HG02588 (cell line): ENCODE data around the gene RESF1.
"Not testable (repeated sequence)": the region's sequence is repeated elsewhere in the genome, so short reads cannot be mapped to it uniquely, and the experiment has no call there.

Source experiments
- ATAC-seq: cut with Tn5 transposase; IDR thresholded peaks from one replicate; pipeline ENCODE4 v1.9.1; 2021; ENCODE audit warnings: mild to moderate bottlenecking, moderate library complexity; ENCODE audit not compliant: unreplicated experiment

The RESF1 gene, protein sequence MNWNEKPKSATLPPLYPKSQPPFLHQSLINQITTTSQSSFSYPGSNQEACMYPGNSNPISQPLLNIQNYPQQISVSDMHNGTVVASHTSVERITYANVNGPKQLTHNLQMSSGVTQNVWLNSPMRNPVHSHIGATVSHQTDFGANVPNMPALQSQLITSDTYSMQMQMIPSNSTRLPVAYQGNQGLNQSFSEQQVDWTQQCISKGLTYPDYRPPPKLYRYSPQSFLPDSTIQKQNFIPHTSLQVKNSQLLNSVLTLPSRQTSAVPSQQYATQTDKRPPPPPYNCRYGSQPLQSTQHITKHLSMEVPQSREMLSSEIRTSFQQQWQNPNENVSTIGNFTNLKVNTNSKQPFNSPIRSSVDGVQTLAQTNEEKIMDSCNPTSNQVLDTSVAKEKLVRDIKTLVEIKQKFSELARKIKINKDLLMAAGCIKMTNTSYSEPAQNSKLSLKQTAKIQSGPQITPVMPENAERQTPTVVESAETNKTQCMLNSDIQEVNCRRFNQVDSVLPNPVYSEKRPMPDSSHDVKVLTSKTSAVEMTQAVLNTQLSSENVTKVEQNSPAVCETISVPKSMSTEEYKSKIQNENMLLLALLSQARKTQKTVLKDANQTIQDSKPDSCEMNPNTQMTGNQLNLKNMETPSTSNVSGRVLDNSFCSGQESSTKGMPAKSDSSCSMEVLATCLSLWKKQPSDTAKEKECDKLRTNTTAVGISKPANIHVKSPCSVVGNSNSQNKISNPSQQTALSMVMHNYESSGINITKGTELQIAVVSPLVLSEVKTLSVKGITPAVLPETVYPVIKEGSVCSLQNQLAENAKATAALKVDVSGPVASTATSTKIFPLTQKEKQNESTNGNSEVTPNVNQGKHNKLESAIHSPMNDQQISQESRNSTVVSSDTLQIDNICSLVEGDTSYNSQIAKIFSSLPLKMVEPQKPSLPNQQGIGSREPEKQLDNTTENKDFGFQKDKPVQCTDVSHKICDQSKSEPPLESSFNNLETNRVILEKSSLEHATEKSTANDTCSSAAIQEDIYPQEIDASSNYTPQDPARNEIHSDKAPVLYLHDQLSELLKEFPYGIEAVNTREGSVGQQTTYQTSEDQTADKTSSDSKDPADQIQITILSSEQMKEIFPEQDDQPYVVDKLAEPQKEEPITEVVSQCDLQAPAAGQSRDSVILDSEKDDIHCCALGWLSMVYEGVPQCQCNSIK (N-terminal part only)

DNA sequence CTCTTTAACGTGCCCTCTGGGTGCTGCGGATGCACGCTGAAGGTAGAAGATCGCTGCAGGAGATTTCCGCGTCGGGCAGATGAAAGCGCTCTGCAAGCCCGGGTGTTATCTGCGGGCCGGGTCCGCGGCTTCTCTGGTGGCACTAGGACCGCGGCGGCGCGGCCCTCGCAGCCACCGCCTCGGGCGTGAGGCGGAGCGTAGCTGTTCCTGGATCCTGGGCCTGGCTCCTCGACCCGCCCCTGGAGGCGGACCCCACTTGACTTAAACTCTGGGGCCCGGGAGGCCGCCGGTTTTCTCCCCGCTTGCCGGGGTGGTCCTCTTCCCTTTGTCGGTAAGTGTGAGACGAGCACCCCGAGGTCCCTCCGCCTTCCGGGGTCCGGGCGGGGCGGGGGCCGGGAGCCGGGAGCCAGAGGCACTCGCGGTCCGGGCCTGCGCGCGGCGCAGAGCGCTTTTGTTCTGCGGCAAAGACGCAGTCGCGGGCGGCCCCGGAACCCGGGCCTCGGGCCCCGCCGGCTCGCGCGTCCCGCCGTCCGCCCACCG, at the start of gene RESF1:
TSS of gene RESF1 (plus strand) at position 255 of the 540 bp plus-strand sequence. CDS start 21,541 bp downstream, outside the sequence.
- ATAC-seq = peak; percentile 88

GRCh38 chr12:31914927-31915326, 44.3 kb upstream of the RESF1 start:
- ATAC-seq = no peak

- ATAC-seq = no peak
Measured at GRCh38 chr12:31915446-31915845, 43.8 kb upstream of the RESF1 start.

DNA sequence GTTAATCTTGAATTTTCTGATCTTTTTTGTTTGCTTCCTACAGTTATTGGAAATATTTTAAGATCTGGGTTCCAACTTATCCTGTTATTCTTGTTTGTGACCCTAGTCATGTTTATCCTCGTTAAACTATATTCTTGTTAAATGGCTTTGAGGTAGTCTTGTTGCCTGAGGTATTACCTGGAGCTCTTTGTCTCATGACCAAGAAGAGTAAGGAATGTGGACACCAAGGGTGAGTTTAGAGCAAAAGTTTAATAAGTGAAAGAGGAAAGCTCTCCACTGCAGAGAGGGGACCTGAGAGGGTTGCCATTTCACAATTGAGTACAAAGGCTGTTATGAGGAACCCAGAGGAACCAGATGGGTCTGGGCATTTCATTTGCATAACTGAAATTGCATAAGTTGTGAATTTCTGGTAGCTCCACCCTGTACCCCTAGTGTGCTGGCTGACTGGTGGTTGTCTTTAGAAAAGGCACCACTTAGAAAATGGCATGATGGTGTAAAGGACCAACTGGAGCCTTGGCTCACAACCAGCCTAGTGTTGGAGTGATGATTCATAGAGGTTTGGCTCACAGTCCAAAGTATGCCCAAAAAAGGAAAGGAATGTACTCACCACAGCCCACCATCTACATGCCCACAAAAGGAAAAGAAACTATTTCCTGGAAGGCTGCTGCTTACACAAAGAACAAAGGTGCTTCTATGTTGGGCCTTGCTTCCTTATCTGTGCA, 36.7 kb upstream of the RESF1 start:
- no peak for ATAC-seq

- ATAC-seq = no peak
Measured at GRCh38 chr12:31923063-31923412, 36.2 kb upstream of the RESF1 start.

DNA sequence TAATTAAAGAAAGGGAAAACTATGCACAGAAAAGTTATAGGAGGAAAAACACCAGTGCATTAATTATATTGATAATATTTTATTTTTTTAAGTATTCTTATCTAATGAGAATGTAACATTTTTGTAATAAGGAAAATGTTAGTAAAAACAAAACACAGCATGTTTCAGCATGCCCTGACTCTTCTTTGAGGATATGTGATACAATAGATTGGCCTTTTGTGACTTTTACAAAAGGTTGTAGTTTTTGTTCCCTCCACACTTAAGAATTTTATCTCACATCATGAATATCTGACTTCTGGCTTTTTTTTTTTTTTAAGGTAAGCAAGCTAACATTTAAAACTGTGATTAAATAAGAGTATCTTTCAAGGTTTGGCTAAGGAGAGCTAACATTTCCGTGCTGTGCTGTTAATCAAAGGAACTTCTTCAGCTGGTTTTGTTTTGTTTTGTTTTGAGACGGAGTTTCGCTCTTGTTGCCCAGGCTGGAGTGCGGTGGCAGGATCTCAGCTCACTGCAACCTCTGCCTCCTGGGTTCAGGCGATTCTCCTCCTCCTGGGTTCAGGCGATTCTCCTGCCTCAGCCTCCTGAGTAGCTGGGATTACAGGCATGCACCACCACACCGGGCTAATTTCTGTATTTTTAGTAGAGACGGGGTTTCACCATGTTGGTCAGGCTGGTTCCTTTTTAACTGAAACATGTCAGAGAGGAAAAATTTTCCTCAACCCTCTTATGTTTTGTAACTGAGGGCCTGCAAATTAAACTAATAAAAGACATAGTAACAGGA, 30.8 kb upstream of the RESF1 start:
- no peak for ATAC-seq

DNA sequence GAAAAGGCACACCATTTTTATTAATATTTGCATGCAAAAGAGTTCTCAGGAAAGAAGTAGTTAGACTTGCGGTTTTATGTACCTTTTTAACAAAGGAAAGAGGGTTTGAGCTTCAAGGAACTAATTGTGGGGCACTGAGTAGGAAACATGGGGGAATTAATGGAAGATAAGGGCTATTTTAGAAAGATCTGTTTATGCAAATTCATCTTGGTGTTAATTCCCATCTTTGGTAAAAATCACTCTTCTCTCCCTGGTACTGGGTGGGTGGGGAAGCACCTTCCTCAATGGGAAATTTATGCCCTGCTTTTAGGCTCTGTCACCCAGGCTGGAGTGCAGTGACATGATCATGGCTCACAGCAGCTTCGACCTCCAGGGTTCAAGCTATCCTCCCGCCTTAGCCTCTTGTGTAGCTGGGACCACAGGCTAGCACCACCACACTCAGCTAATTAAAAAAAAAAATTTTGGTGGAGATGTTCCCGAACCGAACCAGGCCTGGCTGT, 30.1 kb upstream of the RESF1 start:
- no peak for ATAC-seq

GRCh38 chr12:31931796-31932715, 27.2 kb upstream of the RESF1 start:
- no peak for ATAC-seq

GRCh38 chr12:31944299-31944698, 14.9 kb upstream of the RESF1 start:
- ATAC-seq = no peak

GRCh38 chr12:31947971-31948370, 11.2 kb upstream of the RESF1 start:
- no peak for ATAC-seq

DNA sequence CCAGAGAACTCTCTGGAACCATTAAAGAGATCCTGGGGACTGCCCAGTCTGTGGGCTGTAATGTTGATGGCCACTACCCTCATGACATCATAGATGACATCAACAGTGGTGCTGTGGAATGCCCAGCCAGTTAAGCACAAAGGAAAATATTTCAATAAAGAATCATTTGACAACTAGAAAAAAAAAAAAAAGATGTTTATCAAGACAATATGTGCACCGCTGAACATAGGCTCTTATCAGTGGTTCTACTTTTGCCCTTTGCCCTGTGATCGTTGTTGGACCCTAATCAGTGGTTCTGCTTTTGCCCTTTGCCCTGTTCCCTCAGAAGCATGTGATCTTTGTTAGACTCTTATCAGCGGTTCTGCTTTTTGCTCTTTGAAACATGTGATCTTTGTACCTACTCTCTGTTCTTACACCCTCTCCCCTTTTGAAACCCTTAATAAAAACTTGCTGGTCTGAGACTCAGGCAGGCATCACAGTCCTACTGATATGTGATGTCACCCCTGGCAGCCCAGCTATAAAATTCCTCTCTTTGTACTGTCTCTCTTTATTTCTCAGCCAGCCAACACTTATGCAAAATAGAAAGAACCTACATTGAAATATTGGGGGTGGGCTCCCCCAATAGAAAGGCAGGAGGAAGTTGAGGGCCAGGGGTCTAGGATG, 10.4 kb upstream of the RESF1 start:
- not testable (repeated sequence) for ATAC-seq

DNA sequence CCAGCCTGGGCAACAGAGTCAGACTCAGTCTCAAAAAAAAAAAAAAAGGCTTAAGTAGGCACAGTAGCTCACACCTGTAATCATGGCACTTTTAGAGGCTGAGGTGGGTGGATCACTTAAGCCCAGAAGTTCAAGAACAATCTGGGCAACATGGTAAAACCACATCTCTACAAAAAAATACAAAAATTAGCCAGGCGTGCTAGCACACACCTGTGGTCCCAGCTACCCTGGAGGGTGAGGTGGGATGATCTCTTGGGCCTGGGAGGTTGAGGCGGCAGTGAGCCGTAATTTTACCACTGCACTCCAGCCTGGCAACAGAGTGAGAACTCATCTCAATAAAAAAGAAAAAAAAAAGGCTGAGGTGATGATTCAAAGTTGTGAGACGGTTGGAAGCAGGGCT, 9.1 kb upstream of the RESF1 start:
- no peak for ATAC-seq

DNA sequence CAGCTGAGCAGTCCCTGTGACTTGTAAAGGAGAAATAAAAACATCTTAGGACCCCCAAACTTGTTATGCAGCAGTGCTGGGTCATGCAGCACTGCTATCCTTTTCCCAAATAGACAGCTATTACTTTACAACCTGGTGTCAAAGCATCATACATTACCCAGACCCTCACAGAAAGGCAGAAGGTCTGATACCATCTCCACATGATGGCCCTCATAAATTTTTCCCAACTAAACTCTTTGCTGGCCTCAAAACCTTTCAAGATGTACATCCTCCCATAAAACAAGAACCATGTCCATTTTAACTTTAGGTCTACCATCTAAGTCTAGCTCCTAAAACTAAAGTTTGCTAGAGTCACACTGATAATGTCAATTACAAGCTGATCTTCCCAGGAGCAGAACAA, 8.7 kb upstream of the RESF1 start:
- ATAC-seq = no peak

- no peak for ATAC-seq
Measured at GRCh38 chr12:31951008-31951407, 8.2 kb upstream of the RESF1 start.

GRCh38 chr12:31951939-31952338, 7.3 kb upstream of the RESF1 start:
- ATAC-seq = no peak

DNA sequence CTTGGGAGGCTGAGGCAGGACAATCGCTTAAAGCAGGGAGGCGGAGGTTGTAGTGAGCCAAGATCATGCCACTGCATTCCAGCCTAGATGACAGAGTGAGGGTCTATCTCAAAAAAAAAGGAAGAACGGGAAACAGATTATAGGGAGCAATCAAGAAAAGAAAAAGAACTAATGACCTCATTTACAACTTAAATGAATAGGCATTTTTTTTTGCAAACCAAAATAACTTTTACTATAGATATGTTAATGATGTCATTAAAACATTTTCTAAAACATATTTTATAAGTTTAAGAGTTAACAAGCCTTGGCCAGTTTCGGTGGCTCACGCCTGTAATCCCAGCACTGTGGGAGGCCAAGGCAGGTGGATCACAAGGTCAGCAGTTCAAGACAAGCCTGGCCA, 6.8 kb upstream of the RESF1 start:
- no peak for ATAC-seq

DNA sequence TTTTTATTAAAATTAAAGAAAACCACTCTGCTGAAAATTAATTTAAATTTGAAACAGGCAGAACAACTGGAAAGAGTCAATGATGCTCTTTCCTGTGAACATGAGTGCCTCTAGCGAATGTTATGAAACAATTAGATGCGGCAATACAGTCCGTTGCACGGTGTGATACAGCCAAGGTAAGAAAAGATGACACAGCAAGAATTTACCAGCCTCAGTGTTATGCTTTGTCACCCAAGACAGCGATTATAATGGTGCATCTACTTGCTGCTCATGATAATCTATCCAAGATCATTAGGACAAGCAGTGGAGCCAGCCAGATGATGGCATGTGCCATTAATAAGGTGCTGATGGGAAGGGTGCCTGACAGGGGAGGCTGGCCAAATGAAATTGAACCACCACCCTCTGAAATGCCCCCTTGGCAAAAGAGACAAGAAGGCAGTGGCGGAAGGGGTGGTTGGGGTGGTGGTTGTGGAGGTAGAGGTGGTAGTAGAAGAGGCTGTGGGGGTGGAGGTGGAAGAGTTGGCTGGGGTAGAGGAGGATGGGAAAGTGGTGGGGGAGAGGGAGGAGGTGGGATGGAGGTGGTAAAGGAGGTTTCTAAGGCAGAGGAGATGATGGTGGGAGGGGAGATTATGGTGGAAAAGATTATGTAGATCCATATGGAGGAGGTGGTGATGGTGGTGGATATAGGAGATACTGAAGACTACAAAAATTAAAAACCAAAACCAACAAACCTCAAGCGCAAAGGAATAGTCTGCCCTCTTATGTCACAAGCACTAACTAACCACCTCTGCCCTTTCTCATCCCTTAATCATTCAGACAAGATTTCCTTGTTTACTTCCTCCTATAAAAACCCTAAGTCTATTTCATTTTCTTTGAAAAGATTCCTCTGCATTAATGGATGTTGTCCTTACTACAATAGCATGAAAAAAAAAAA, 4.0 kb upstream of the RESF1 start:
- no peak for ATAC-seq
